ENCODE measurements around the gene NLRP8.
"Not testable (repeated sequence)": the region's sequence is repeated elsewhere in the genome, so short reads cannot be mapped to it uniquely, and the experiment has no call there.

NLRP8 gene

GRCh38 chr19:55973982-55974381 is 26.4 kb downstream of the NLRP8 start:
- no peak for DNase-seq (ENCODE audit: low read depth)

- no peak for DNase-seq (ENCODE audit: low read depth)
Measured at GRCh38 chr19:55980415-55980814, 32.8 kb downstream of the NLRP8 start.

GRCh38 chr19:55985254-55985653 is 37.6 kb downstream of the NLRP8 start:
- DNase-seq (ENCODE audit: low read depth), result no peak

- DNase-seq (ENCODE audit: low read depth), result no peak
Measured at GRCh38 chr19:55986487-55986886, 38.9 kb downstream of the NLRP8 start, which contains the start of gene NLRP5. NLRP5 (plus strand) TSS chr19:55986775.

GRCh38 chr19:55990831-55991230 is 43.2 kb downstream of the NLRP8 start:
- no peak for DNase-seq (ENCODE audit: low read depth)

- DNase-seq (ENCODE audit: low read depth), result no peak
Measured at GRCh38 chr19:55993492-55993891, 45.9 kb downstream of the NLRP8 start.

- no peak for DNase-seq (ENCODE audit: low read depth)
Measured at GRCh38 chr19:56014765-56015164, 67.1 kb downstream of the NLRP8 start.

GRCh38 chr19:56015756-56016155 is 68.1 kb downstream of the NLRP8 start:
- DNase-seq (ENCODE audit: low read depth), result no peak

GRCh38 chr19:56019325-56019724 is 71.7 kb downstream of the NLRP8 start:
- DNase-seq (ENCODE audit: low read depth), result not testable (repeated sequence)

GRCh38 chr19:56020355-56020975 is 72.8 kb downstream of the NLRP8 start:
- not testable (repeated sequence) for DNase-seq (ENCODE audit: low read depth)

GRCh38 chr19:56026769-56027168 is 79.1 kb downstream of the NLRP8 start:
- DNase-seq (ENCODE audit: low read depth), result no peak

All from GM04504 (cell line).